Inflammatory macrophage treated with lipopolysaccharide for 1 hour (primary cell): ENCODE measurements around the gene OPN4.

Source experiments
- DNase-seq, 2 donors: peaks; one replicate each; pipeline ENCODE4 v3.0.0-alpha.2; 2020 to 2022

The OPN4 gene

GRCh38 chr10:86662186-86663045 is 8.1 kb downstream of the OPN4 start:
- no peak for DNase-seq

DNA sequence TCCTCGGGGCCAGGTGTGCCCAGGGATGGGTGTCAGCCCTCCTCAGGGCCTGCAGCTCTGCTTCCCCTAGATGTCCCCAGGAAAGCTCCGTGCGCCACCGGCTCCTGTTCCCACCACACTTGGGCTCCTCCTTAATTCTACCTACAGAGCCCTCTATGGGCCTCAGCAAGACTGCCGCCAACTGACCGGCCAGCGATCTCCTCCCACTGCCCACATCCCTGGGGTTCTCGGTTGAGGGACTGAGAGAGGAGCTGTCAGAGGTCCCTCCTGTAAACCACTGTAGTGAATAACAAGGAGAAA is 8.6 kb downstream of the OPN4 start:
- DNase-seq = no peak

DNA sequence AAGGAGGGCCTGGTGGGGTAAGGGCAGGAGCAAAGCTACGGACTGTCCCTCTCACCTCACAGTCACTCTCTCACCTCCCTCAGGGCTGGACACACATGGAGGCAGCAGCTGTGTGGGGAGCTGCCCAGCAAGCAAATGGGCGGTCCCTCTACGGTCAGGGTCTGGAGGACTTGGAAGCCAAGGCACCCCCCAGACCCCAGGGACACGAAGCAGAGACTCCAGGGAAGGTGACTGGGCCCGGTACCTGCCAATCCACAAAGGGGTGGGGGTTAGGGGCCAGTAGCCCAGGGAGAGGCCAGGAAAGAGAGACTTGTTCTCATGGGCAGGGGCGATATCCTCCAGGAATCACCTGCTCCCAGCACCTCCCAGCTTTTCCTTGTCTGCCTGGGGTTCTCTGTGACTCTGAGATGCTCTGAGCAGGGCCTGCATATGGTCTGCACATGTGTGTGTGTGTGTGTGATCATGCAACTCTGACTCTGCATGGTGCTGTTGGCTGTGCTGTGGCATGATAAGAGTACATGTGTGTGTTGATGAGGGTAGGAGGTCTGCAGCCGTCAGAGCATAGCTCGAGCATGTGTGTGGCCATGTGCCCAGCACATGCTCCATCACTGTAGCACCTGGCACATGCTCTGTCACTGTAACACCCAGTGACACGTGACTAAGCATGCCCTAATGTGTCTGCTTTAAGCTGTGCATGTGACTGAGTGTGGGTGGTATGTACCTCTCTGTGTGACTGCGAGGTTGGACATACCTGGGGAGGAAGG is 9.4 kb downstream of the OPN4 start:
- DNase-seq = no peak

- no peak for DNase-seq
These were observed 10.2 kb downstream of the OPN4 start for GRCh38 chr10:86664341-86665217.

DNA sequence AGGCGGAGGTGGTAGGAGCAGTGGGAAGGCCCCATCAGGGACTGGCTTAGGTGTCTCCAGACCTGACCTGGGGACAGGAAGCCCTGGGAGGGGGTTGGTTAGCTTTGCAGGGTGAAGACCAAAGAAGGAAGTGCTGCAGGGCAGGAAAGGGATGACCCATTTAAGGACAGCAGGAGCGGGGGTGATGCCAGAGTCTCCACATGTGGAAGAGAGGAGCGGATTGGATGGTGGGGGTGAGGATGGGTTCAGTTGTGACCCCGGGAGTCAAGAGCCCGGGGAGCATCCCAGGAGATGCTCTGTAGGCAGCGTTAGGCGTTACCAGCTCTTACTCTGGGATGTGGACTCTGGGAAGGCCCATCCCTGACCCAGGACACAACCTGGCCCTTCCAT is 10.9 kb downstream of the OPN4 start:
- no peak for DNase-seq

- DNase-seq = no peak
These were observed 11.5 kb downstream of the OPN4 start for GRCh38 chr10:86665868-86666267.

- DNase-seq = no peak
These were observed 12.2 kb downstream of the OPN4 start for GRCh38 chr10:86666538-86666937.

- no peak for DNase-seq
These were observed 13.3 kb downstream of the OPN4 start for GRCh38 chr10:86667421-86668181.

DNA sequence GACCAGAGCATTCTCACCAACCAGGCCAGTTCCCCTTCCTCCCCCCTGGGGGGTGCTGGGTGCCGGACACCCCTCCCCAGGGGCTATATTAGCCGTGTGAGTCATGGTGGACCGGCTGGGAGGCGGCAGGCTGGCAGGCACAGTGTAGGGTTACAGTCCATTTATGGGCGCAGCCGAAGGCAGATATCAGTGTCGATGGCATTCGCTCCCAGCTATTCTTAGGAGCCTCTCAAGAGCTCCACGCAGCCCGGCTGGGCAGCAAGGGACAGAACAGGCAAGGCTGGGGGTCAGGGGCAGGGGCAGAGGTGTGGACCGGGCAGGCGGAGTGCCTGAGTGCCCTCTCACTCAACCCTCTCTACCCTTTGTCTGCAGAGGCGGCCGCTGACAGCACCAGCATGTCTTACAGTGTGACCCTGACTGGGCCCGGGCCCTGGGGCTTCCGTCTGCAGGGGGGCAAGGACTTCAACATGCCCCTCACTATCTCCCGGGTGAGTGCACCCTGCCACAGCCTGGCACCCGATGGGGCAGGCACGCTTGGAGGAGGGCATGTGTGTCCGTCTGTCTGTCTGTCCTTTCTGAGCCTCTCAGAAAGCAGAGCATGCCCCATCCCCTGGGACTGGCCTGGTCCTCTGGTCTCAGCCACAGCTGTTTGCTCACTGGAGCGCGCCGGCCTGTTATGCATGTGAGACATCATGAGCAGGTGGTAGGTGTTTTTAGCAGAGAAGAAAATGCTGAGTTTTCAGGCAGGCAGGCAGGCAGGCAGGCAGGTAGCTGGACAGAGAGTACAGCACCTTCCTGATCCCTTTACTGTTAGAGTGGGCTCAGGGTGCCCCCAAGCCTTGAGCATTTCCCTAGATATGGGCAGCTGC is 14.2 kb downstream of the OPN4 start, which contains the start of gene LDB3:
TSS of gene LDB3 (plus strand) at position 215 of the 869 bp plus-strand sequence. CDS start at position 396, 181 bp downstream.
- DNase-seq = no peak

DNA sequence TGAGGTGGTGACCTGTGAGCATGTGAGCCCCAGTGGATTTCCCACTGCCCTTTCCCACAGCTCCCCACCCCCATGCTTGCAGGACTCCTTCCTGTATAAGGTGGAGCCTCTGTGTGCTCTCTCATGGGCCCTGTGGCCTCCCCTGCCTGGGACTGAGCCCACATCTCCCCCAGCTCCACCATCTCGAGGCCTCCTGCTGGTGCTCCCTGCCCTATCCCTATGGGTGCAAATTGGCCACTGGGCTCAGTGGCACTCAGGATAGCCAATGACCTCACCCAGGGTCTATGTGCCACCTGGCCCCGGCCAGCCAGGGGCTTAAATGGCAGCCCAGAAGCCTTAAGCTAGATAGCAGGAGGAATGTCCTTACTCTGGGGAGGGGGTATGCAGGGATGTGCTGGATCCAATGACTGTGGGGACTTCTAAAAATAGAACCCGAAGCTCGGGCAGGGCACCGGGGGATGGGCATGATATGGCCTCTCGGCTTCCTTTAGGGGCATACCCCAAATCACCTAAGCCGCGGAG is 16.0 kb downstream of the OPN4 start:
- no peak for DNase-seq

DNA sequence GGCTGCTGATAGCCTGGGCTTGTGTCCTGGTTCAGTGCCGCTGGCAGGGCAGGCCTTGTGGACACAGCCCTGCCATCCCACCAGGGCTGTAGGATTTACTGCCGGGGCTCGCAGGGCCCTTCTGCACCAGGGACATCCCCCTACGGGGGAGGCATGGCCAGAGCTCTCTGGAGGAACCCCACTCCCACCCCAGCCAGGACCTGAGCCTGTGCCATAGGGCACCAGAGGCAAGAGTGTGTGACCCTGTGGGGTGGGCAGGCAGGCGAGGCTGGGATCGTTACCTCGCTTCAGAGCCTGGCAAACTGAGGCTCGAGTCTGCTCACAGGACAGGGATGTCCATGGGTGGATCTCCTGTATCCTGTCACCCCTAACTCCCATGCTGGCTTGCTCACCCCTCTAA is 16.5 kb downstream of the OPN4 start:
- DNase-seq = no peak

DNA sequence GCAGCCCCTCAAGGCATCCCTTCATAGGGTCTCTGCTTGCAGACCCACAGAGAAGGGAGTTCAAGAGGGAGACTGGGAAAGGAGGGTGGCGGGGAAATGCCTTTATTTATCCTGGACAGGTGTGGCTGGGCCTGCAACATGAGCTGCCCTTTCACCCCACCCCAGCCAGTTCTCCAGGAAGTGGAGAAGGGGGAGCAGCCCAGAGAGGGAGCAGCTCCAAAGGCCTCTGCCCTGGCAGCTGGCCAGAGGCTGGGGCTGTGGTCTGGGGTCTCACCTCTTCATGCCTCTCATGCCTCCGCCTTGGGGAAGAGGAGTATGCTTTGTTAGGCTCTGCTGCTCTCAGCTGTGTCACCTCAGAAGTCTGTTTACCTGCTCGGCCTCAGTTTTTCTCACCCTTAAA is 17.1 kb downstream of the OPN4 start:
- no peak for DNase-seq

- DNase-seq = no peak
These were observed 17.8 kb downstream of the OPN4 start for GRCh38 chr10:86671985-86672710.

- DNase-seq = no peak
These were observed 19.0 kb downstream of the OPN4 start for GRCh38 chr10:86673216-86673826.

GRCh38 chr10:86673827-86674581 is 19.7 kb downstream of the OPN4 start:
- no peak for DNase-seq

DNA sequence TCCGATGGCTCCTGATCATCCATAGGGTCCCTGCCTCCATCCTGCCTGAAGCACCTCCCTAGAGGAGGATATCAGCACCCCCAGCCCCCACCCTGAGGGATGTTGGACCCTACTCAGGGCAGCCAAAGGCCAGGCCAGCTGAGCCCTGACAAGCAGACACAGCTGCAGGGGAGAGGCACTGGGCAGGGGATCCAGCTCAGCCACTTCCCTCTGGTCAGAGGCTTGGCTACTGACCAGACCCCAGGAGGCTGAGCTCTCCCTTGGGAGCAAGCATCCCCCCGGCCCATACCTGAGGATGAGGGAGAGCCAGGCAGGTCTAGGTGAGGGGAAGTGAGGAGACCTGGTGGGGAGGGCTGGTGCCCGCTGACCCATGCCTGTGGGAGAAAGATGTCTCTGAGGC is 20.6 kb downstream of the OPN4 start:
- DNase-seq = no peak

GRCh38 chr10:86677374-86677773 is 23.0 kb downstream of the OPN4 start:
- DNase-seq = no peak

GRCh38 chr10:86678999-86679792 is 24.8 kb downstream of the OPN4 start:
- DNase-seq = peak; percentile 39 to 47
